ENCODE results near the gene FEZF2.

The FEZF2 gene

DNA sequence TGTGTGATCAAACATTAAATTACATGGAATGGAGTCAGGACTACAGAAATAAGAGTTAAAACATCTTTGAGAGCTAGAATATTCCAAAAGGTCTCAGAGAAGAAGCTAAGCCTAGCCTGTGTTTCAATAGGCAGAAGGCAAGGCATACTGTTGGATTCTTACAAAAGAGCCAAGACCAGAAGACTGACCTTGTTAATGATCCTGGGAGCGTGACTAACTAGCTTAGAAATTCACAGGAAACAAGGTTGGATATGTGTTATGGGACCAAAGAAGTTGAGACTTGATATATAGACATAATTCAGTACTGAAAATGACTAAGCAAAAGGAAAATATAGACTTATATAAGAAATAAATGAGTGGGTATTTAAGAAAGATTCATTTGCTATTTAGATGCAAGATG, 50.1 kb downstream of the FEZF2 start:
- no peak for DNase-seq

All from activated CD8-positive, alpha-beta memory T cell treated with anti-CD3 and anti-CD28 coated beads, Interleukin-2, amount 50 U/mL, for 48 hours (primary cell).